Neuronal stem cell (in vitro differentiated cells): ENCODE data around the gene PGRMC2.

Experiments used
- DNase-seq: peaks from one replicate; pipeline ENCODE4 v3.0.0-alpha.2; 2013; ENCODE audit warnings: low spot score
- H2AFZ ChIP-seq: one replicate; pipeline ENCODE4 v1.6.1; 2013; ENCODE audit warnings: mild to moderate bottlenecking, low read length, inconsistent platforms
- H2AK5ac ChIP-seq: 2 replicates; pipeline ENCODE4 v1.6.1; 2013; ENCODE audit warnings: low read depth, mild to moderate bottlenecking, inconsistent platforms, low read length, moderate library complexity, mixed read lengths
- H2BK120ac ChIP-seq: 2 replicates; pipeline ENCODE4 v1.6.1; 2013; ENCODE audit warnings: low read depth, mild to moderate bottlenecking, inconsistent platforms, low read length, moderate library complexity, mixed read lengths
- H2BK12ac ChIP-seq: one replicate; pipeline ENCODE4 v1.6.1; 2013; ENCODE audit warnings: low read length, inconsistent platforms
- H2BK15ac ChIP-seq: 2 replicates; pipeline ENCODE4 v1.6.1; 2013; ENCODE audit warnings: mild to moderate bottlenecking, low read length, inconsistent platforms, mixed read lengths
- H2BK5ac ChIP-seq: one replicate; pipeline ENCODE4 v1.6.1; 2013; ENCODE audit warnings: inconsistent platforms, mild to moderate bottlenecking, low read length, moderate library complexity
- H3K14ac ChIP-seq: one replicate; pipeline ENCODE4 v1.6.1; 2013; ENCODE audit warnings: low read length, inconsistent platforms
- H3K18ac ChIP-seq: 2 replicates; pipeline ENCODE4 v1.6.1; 2013; ENCODE audit warnings: low read length, inconsistent platforms
- H3K23ac ChIP-seq: 2 replicates; pipeline ENCODE4 v1.6.1; 2013; ENCODE audit warnings: low read depth, mild to moderate bottlenecking, mixed read lengths, low read length, inconsistent platforms; ENCODE audit not compliant: poor library complexity
- H3K27ac ChIP-seq: replicated peaks from 3 replicates; pipeline ENCODE4 v1.5.1; 2013; ENCODE audit warnings: low read length, inconsistent platforms
- H3K27me3 ChIP-seq, 3 experiments: 2 replicates each; pipeline ENCODE4 v1.6.1; 2013; ENCODE audit warnings: low read length in 3 of 3, mild to moderate bottlenecking in 2 of 3, inconsistent platforms in 1 of 3, low read depth in 1 of 3, mixed read lengths in 1 of 3, moderate library complexity in 1 of 3; ENCODE audit not compliant: control insufficient read depth in 3 of 3, insufficient read depth in 3 of 3
- H3K36me3 ChIP-seq, 2 donors: replicated peaks in 1 of 2; 2 replicates each; pipeline ENCODE4 v1.6.1; 2013; ENCODE audit warnings: low read length in 2 of 2; ENCODE audit not compliant: control insufficient read depth in 2 of 2, insufficient read depth in 2 of 2
- H3K4ac ChIP-seq: 2 replicates; pipeline ENCODE4 v1.6.1; 2013; ENCODE audit warnings: inconsistent platforms, mild to moderate bottlenecking, low read length, moderate library complexity
- H3K4me1 ChIP-seq, 2 donors: 1 replicate in 1 of 2; 2 replicates in 1 of 2; pipeline ENCODE4 v1.6.1; 2013; ENCODE audit warnings: low read length in 2 of 2, low read depth in 1 of 2; ENCODE audit not compliant: control insufficient read depth in 2 of 2, insufficient read depth in 1 of 2
- H3K4me2 ChIP-seq: one replicate; pipeline ENCODE4 v1.6.1; 2013; ENCODE audit warnings: mild to moderate bottlenecking, low read length, inconsistent platforms; ENCODE audit not compliant: insufficient read depth, poor library complexity, severe bottlenecking
- H3K4me3 ChIP-seq, 2 donors: 2 replicates each; pipeline ENCODE4 v1.5.1; 2013; ENCODE audit warnings: low read length in 2 of 2, mild to moderate bottlenecking in 2 of 2, inconsistent platforms in 1 of 2, moderate library complexity in 1 of 2
- H3K79me1 ChIP-seq: one replicate; pipeline ENCODE4 v1.6.1; 2013; ENCODE audit warnings: low read depth, mild to moderate bottlenecking, inconsistent platforms, low read length, moderate library complexity
- H3K9ac ChIP-seq: one replicate; pipeline ENCODE4 v1.6.1; 2013; ENCODE audit warnings: mild to moderate bottlenecking, low read depth, low read length, inconsistent platforms; ENCODE audit not compliant: poor library complexity
- H3K9me3 ChIP-seq, 2 donors: replicated peaks in 1 of 2; 2 replicates each; pipeline versions ENCODE3 to v1.6.1; 2013; ENCODE audit warnings: low read length in 2 of 2, mild to moderate bottlenecking in 2 of 2, inconsistent platforms in 1 of 2, low read depth in 1 of 2, mixed read lengths in 1 of 2, moderate library complexity in 1 of 2; ENCODE audit not compliant: control insufficient read depth in 2 of 2, insufficient read depth in 1 of 2
- H4K8ac ChIP-seq: one replicate; pipeline ENCODE4 v1.6.1; 2013; ENCODE audit warnings: low read depth, mild to moderate bottlenecking, inconsistent platforms, low read length, moderate library complexity
- H4K91ac ChIP-seq: one replicate; pipeline ENCODE4 v1.6.1; 2013; ENCODE audit warnings: low read length, low read depth, mild to moderate bottlenecking, inconsistent platforms; ENCODE audit not compliant: poor library complexity
- WGBS, 2 donors: extraction: QIAGEN DNeasy Blood & Tissue Kit; methylation state at CpG; one replicate each; pipeline ENCODE4 v1.1.7; 2013; ENCODE audit warnings: missing lambda C conversion rate in 2 of 2, mixed read lengths in 1 of 2; ENCODE audit not compliant: insufficient read length in 2 of 2, insufficient replicate concordance in 1 of 2; ENCODE audit errors: extremely low coverage in 2 of 2; 5-methylcytosine and 5-hydroxymethylcytosine counted together

The PGRMC2 gene

GRCh38 chr4:128332081-128332480 lies 44.5 kb upstream of the PGRMC2 start:
- Histone ChIP-seq H3K4ac (no peak overlapping the region), H2BK5ac (no peak overlapping the region), H3K9ac (no peak overlapping the region), H3K36me3 (no peaks in the 10 kb centered on the region), H3K18ac (no peak overlapping the region), H3K27ac (no peak overlapping the region), H3K4me1 (peaks cover 0 to 7% of the 10 kb centered on the region in 2 donors), H2BK12ac (no peak overlapping the region), H2AFZ (no peak overlapping the region), H4K91ac (no peak overlapping the region), H2BK120ac (no peak overlapping the region), H2BK15ac (no peak overlapping the region), H3K4me3 (no peak overlapping the region), H3K27me3 (no peaks in the 10 kb centered on the region), H2AK5ac (no peak overlapping the region), H4K8ac (no peak overlapping the region), H3K14ac (no peak overlapping the region), H3K4me2 (no peak overlapping the region), H3K79me1 (no peaks in the 10 kb centered on the region), H3K23ac (no peak overlapping the region), H3K9me3 (peaks cover 0 to 3% of the 10 kb centered on the region in 2 donors)
- DNase-seq = no peak

GRCh38 chr4:128329638-128330037 lies 42.0 kb upstream of the PGRMC2 start:
- Histone ChIP-seq H2BK5ac (peak overlapping the region; percentile 29), H3K14ac (no peak overlapping the region), H2AK5ac (no peak overlapping the region), H3K36me3 (no peaks in the 10 kb centered on the region), H3K4me2 (no peak overlapping the region), H3K9ac (no peak overlapping the region), H2BK15ac (peak overlapping the region; percentile 45), H4K91ac (no peak overlapping the region), H4K8ac (no peak overlapping the region), H3K4ac (no peak overlapping the region), H2BK120ac (no peak overlapping the region), H3K4me1 (peaks cover 4 to 7% of the 10 kb centered on the region in 2 donors), H3K27ac (no peak overlapping the region), H3K27me3 (no peaks in the 10 kb centered on the region), H2AFZ (no peak overlapping the region), H3K9me3 (peaks cover 0 to 3% of the 10 kb centered on the region in 2 donors), H3K4me3 (no peak overlapping the region), H2BK12ac (peak overlapping the region; percentile 97), H3K18ac (peak overlapping the region; percentile 87), H3K79me1 (no peaks in the 10 kb centered on the region), H3K23ac (no peak overlapping the region)
- WGBS, 2 donors = no CpG with 5 or more reads among the region's 4 CpGs
- no peak for DNase-seq

- Histone ChIP-seq H2BK12ac (no peak overlapping the region), H4K91ac (no peak overlapping the region), H3K23ac (no peak overlapping the region), H3K14ac (no peak overlapping the region), H2BK120ac (no peak overlapping the region), H2AK5ac (no peak overlapping the region), H3K9ac (no peak overlapping the region), H3K4me2 (peak overlapping the region; percentile 15), H2BK5ac (no peak overlapping the region), H3K18ac (no peak overlapping the region), H4K8ac (no peak overlapping the region), H3K4me1 (peaks cover 4 to 7% of the 10 kb centered on the region in 2 donors), H3K27me3 (no peaks in the 10 kb centered on the region), H3K36me3 (no peaks in the 10 kb centered on the region), H3K79me1 (no peaks in the 10 kb centered on the region), H3K9me3 (peaks cover 0 to 3% of the 10 kb centered on the region in 2 donors), H3K4me3 (no peak overlapping the region), H3K27ac (peak overlapping the region; percentile 75), H2BK15ac (no peak overlapping the region), H3K4ac (no peak overlapping the region), H2AFZ (peak overlapping the region; percentile 61)
- no CpG with 5 or more reads among the region's 6 CpGs for WGBS, 2 donors
- peak; percentile 64 for DNase-seq
Measured at GRCh38 chr4:128328106-128328505, 40.5 kb upstream of the PGRMC2 start.

- no peak overlapping the region for H3K4me2 ChIP-seq
- no peaks in the 10 kb centered on the region for H3K27me3 ChIP-seq
- H3K18ac ChIP-seq = no peak overlapping the region
- H3K79me1 ChIP-seq = no peaks in the 10 kb centered on the region
- no peak overlapping the region for H3K4me3 ChIP-seq
- no peak overlapping the region for H3K14ac ChIP-seq
- H3K4me1 ChIP-seq = peaks cover 4 to 7% of the 10 kb centered on the region in 2 donors
- H2BK12ac ChIP-seq = no peak overlapping the region
- no peak overlapping the region for H3K27ac ChIP-seq
- no peak overlapping the region for H2AFZ ChIP-seq
- H4K91ac ChIP-seq = no peak overlapping the region
- no peak overlapping the region for H4K8ac ChIP-seq
- no CpG with 5 or more reads among the region's 1 CpG for WGBS, 2 donors
- H3K9ac ChIP-seq = no peak overlapping the region
- H3K4ac ChIP-seq = no peak overlapping the region
- no peak for DNase-seq
- H2BK120ac ChIP-seq = no peak overlapping the region
- H2BK5ac ChIP-seq = no peak overlapping the region
- H3K36me3 ChIP-seq = no peaks in the 10 kb centered on the region
- no peak overlapping the region for H2BK15ac ChIP-seq
- no peak overlapping the region for H2AK5ac ChIP-seq
- no peak overlapping the region for H3K23ac ChIP-seq
- H3K9me3 ChIP-seq = no peaks in the 10 kb centered on the region
Measured at GRCh38 chr4:128323401-128323800, 35.8 kb upstream of the PGRMC2 start.
